Kidney epithelial cell (primary cell): ENCODE results near the gene SLAMF6. TPM values are rescaled to one million over a fixed set of nuclear protein-coding genes. Genes with fewer than 3 reads are reported as not detected.
"Not testable (repeated sequence)": the region's sequence is repeated elsewhere in the genome, so short reads cannot be mapped to it uniquely, and the experiment has no call there.

Experiments used
- DNase-seq: peaks from one replicate; pipeline ENCODE4 v3.0.0-alpha.2; 2010; ENCODE audit warnings: low read depth
- H3K27me3 ChIP-seq: 2 replicates; pipeline ENCODE4 v1.6.0; 2011; ENCODE audit warnings: low read length; ENCODE audit not compliant: control insufficient read depth, insufficient read depth
- H3K36me3 ChIP-seq: 2 replicates; pipeline ENCODE4 v1.5.1; 2011; ENCODE audit warnings: low read length; ENCODE audit not compliant: control insufficient read depth, insufficient read depth
- H3K4me3 ChIP-seq: 2 replicates; pipeline ENCODE4 v1.5.1; 2011; ENCODE audit warnings: low read depth, mild to moderate bottlenecking, control low read depth, low read length
- CTCF ChIP-seq: IDR thresholded peaks from 2 replicates; pipeline ENCODE4 v1.5.1; 2011; ENCODE audit warnings: mild to moderate bottlenecking, moderate library complexity, low read length, control low read depth, inconsistent platforms; ENCODE audit not compliant: insufficient read depth, poor library complexity, severe bottlenecking
- total RNA-seq: library from RNA; depleted of rRNA; stranded (reverse); fragments of >200 nt; gene quantifications from 2 replicates; pipeline ENCODE4 v1.2.3, GENCODE V29; 2015

Gene SLAMF6
- total RNA-seq, 1 donor from 2014 or later: not detected

GRCh38 chr1:160504651-160505050, 18.4 kb downstream of the SLAMF6 start:
- no peak overlapping the region for H3K4me3 ChIP-seq
- no peak for DNase-seq
- TF ChIP-seq CTCF: no peak
- no peaks in the 10 kb centered on the region for H3K36me3 ChIP-seq
- peaks cover 2% of the 10 kb centered on the region for H3K27me3 ChIP-seq

- no peaks in the 10 kb centered on the region for H3K36me3 ChIP-seq
These were observed 20.0 kb downstream of the SLAMF6 start for GRCh38 chr1:160503087-160503486.

GRCh38 chr1:160500321-160500990, 22.6 kb downstream of the SLAMF6 start:
- Histone ChIP-seq H3K36me3 (no peaks in the 10 kb centered on the region), H3K4me3 (no peak overlapping the region), H3K27me3 (peaks cover 2% of the 10 kb centered on the region)
- no peak for TF ChIP-seq CTCF
- no peak for DNase-seq

More at GRCh38 chr1:160503087-160503486, 20.0 kb downstream of the SLAMF6 start:
- peaks cover 2% of the 10 kb centered on the region for H3K27me3 ChIP-seq
- no peak for TF ChIP-seq CTCF
- no peak for DNase-seq
- no peak overlapping the region for H3K4me3 ChIP-seq

GRCh38 chr1:160499631-160500030, 23.4 kb downstream of the SLAMF6 start:
- Histone ChIP-seq H3K27me3 (peaks cover 2% of the 10 kb centered on the region), H3K36me3 (no peaks in the 10 kb centered on the region), H3K4me3 (no peak overlapping the region)
- no peak for DNase-seq
- TF ChIP-seq CTCF: no peak

GRCh38 chr1:160498301-160499065, 24.6 kb downstream of the SLAMF6 start:
- H3K36me3 ChIP-seq, DNase-seq, H3K4me3 ChIP-seq, H3K27me3 ChIP-seq: not testable (repeated sequence)

- no peak for DNase-seq
- no peaks in the 10 kb centered on the region for H3K36me3 ChIP-seq
- no peaks in the 10 kb centered on the region for H3K27me3 ChIP-seq
- H3K4me3 ChIP-seq: no peak overlapping the region
- TF ChIP-seq CTCF: no peak
These were observed 26.7 kb downstream of the SLAMF6 start for GRCh38 chr1:160496334-160496733.
